ENCODE measurements around the gene DIPK1C. TPM values are rescaled to one million over a fixed set of nuclear protein-coding genes. Genes with fewer than 3 reads are reported as not detected.

The DIPK1C gene
- total and polyA plus RNA-seq, 11 donors: 1.3 to 14.2 (median 6.3) TPM

DNA sequence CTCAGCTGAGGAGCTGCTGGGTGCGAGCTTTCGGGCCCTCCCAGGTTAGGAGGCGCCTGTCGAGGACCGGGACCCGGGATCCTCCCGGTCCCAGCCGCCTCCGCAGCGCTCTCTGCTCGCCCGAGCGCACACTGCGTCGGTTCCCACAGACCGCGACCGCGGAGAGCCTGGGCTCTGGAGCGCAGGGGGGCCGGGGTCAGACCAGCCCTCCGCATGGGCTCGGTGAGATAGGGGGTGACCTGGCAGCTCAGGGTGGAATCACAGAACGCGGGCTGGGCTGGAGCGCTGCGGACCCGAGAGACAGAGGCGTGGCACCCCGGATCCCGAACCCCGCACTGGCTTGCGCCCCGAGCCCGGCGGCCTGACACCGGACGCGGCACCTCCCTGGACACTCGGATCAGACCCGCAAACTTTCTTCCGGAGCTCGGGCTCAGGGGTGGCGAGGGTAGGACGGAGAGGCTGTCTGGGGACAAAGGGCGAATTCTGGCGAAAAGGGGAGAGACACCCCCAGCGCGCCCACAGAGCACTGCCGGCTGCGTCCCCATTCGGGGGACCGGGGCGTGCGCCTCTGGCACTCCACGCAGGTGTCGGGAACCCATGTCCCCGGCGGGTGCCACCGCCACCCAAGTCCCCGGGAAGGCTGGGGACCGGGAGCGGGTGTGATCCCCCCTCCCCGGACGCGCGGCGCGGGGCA lies 612 bp downstream of the DIPK1C start:
- WGBS, 4 donors: 1% methylated on average over 22 to 69 of the region's 69 CpGs
- Histone ChIP-seq H3K4me3 (peak overlapping the region; percentile 57 to 83 (median 69)), H3K4me1 (peaks cover 0 to 60% (median 32%) of the 10 kb centered on the region in 12 donors), H3K27ac (peak overlapping the region; percentile 27 to 91 (median 81)), H3K9me3 (no peaks in the 10 kb centered on the region), H3K36me3 (no peaks in the 10 kb centered on the region), H3K27me3 (peaks cover 0 to 48% (median 2%) of the 10 kb centered on the region in 9 donors)
- intact Hi-C loops (cut with DNase I): loop anchor here in 2 of 10 donors (2.0 to 5.0 kb wide), 2 partner anchors 34 to 36 kb away; no protein-coding TSS in a partner anchor
- peak in 1 of 5 donors; percentile 43 for DNase-seq
- ATAC-seq: peak in 3 of 4 donors; percentile 42 to 66 (median 65)
- no peak for TF ChIP-seq POLR2A (IDR thresholded peaks at IDR 0.05)
- TF ChIP-seq, protein P1, sequence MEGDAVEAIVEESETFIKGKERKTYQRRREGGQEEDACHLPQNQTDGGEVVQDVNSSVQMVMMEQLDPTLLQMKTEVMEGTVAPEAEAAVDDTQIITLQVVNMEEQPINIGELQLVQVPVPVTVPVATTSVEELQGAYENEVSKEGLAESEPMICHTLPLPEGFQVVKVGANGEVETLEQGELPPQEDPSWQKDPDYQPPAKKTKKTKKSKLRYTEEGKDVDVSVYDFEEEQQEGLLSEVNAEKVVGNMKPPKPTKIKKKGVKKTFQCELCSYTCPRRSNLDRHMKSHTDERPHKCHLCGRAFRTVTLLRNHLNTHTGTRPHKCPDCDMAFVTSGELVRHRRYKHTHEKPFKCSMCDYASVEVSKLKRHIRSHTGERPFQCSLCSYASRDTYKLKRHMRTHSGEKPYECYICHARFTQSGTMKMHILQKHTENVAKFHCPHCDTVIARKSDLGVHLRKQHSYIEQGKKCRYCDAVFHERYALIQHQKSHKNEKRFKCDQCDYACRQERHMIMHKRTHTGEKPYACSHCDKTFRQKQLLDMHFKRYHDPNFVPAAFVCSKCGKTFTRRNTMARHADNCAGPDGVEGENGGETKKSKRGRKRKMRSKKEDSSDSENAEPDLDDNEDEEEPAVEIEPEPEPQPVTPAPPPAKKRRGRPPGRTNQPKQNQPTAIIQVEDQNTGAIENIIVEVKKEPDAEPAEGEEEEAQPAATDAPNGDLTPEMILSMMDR (IDR thresholded peaks at IDR 0.05): no peak

DNA sequence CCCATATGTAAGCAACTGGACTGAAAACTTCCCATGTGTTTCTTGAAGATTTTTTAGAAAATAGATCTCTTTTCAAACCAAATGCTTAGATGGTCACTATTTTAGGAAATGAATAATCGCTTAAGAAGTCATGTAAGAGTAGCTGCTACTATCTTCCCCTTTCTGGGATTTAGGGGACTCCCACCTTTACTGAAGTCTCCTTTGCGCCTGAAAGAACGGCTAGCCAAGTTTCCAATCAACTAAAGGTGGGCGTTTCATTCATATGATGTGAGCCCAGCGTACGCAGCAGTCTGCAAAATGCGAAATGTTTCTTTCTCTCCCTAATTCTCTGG lies 1.1 kb downstream of the DIPK1C start:
- intact Hi-C loops (cut with DNase I): loop anchor here in 2 of 10 donors (2.0 to 5.0 kb wide), 2 partner anchors 35 to 36 kb away; no protein-coding TSS in a partner anchor

DNA sequence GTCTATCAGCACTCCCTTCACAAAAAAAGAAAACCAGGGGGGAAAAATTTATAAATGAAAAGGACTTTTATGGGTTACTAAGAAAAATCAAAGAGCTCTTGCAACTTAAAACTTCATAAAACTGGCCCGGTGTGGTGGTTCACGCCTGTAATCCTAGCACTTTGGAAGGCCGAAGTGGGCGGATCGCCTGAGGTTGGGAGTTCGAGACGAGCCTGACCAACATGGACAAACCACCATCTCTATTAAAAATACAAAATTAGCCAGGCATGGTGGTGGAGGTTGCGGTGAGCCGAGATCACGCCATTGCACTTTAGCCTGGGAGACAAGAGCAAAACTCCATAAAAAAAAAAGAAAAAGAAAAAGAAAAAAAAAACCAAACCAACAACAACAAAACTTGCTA lies 1.7 kb downstream of the DIPK1C start:
- peak overlapping the region in 4 of 12 donors; percentile 72 to 91 (median 86) for H3K27ac ChIP-seq
- peaks cover 0 to 68% (median 38%) of the 10 kb centered on the region in 12 donors for H3K4me1 ChIP-seq
- no peaks in the 10 kb centered on the region for H3K36me3 ChIP-seq
- ATAC-seq: no peak
- DNase-seq: no peak
- 84 to 94% (median 92%) methylated on average over 10 of the region's 10 CpGs for WGBS, 4 donors
- peaks cover 0 to 48% (median 2%) of the 10 kb centered on the region in 9 donors for H3K27me3 ChIP-seq
- no peak for TF ChIP-seq POLR2A (IDR thresholded peaks at IDR 0.05)
- TF ChIP-seq, protein P1 (IDR thresholded peaks at IDR 0.05): no peak
- H3K9me3 ChIP-seq: no peaks in the 10 kb centered on the region
- intact Hi-C loops (cut with DNase I): loop anchor here in 1 of 10 donors (5.0 kb wide), 1 partner anchor 37 kb away; no protein-coding TSS in a partner anchor
- peak overlapping the region in 3 of 12 donors; percentile 57 to 80 (median 66) for H3K4me3 ChIP-seq

More for the DNA sequence above, 1.1 kb downstream of the DIPK1C start:
- no peaks in the 10 kb centered on the region for H3K36me3 ChIP-seq
- H3K27me3 ChIP-seq: peaks cover 0 to 48% (median 2%) of the 10 kb centered on the region in 9 donors
- ATAC-seq (no peak), DNase-seq (no peak)
- no peaks in the 10 kb centered on the region for H3K9me3 ChIP-seq
- TF ChIP-seq POLR2A (IDR thresholded peaks at IDR 0.05): no peak
- TF ChIP-seq, protein P1 (IDR thresholded peaks at IDR 0.05): no peak
- WGBS, 4 donors: 5 to 11% (median 8%) methylated on average over 7 of the region's 7 CpGs
- H3K27ac ChIP-seq: peak overlapping the region; percentile 27 to 91 (median 81)
- H3K4me3 ChIP-seq: peak overlapping the region; percentile 57 to 83 (median 69)
- peaks cover 0 to 63% (median 32%) of the 10 kb centered on the region in 12 donors for H3K4me1 ChIP-seq

DNA sequence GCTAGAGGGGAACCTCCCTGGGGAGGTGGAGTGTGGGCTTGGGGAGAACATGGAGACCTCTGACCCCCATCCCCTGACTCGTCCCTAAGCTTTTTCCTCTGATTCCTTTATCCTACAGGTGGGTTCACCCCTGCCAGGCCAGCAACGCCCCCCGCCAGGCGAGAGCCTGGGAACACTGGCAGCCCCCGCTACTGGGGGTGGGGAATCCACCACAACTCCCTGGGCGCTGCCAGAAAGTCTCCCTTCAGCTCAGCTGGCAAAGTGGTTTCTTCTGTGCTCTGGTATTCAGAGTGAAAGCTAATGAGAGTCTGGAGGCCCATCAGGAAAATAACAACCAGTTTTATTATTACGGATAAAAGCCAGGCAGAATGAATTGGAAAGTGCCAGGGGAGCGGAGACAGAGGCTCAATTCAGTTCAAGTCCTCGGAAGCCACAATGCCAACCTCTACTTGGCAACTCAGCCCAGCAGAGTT lies 2.8 kb downstream of the DIPK1C start:
- ATAC-seq: no peak
- TF ChIP-seq, protein P1 (IDR thresholded peaks at IDR 0.05): no peak
- TF ChIP-seq POLR2A (IDR thresholded peaks at IDR 0.05): no peak
- H3K9me3 ChIP-seq: no peaks in the 10 kb centered on the region
- peaks cover 0 to 75% (median 42%) of the 10 kb centered on the region in 12 donors for H3K4me1 ChIP-seq
- no peaks in the 10 kb centered on the region for H3K36me3 ChIP-seq
- intact Hi-C loops (cut with DNase I): loop anchor here in 2 of 10 donors (5.0 kb wide), 2 partner anchors 33 to 38 kb away; no protein-coding TSS in a partner anchor
- no peak for DNase-seq
- 56 to 86% (median 79%) methylated on average over 9 of the region's 9 CpGs for WGBS, 4 donors
- H3K27me3 ChIP-seq: peaks cover 0 to 48% (median 2%) of the 10 kb centered on the region in 9 donors
- H3K4me3 ChIP-seq: no peak overlapping the region
- H3K27ac ChIP-seq: peak overlapping the region in 10 of 12 donors; percentile 13 to 76 (median 58)
